Fibroblast of lung (primary cell): ENCODE measurements around the gene OR13J1.

Experiments
- CTCF ChIP-seq, 2 donors: IDR thresholded peaks in 1 of 2; conservative IDR thresholded peaks in 1 of 2; 1 replicate in 1 of 2; 2 replicates in 1 of 2; pipeline ENCODE4 v1.5.1; 2011 to 2012; ENCODE audit warnings: low read length in 2 of 2, control low read depth in 1 of 2, inconsistent platforms in 1 of 2, low read depth in 1 of 2, mild to moderate bottlenecking in 1 of 2
- EZH2 ChIP-seq: IDR thresholded peaks from 2 replicates; pipeline ENCODE4 v1.5.1; 2012; ENCODE audit warnings: low read length, control low read depth, mild to moderate bottlenecking; ENCODE audit errors: missing control alignments

GRCh38 chr9:35842795-35843194 is 27.4 kb downstream of the OR13J1 start:
- TF ChIP-seq CTCF (conservative IDR thresholded peaks at IDR 0.05 in 1 of 2, IDR thresholded peaks at IDR 0.05 in 1 of 2; ENCODE audit: low read depth in 1 of 2, low read length in 2 of 2) (no peak), EZH2 (no peak)
